Rectal smooth muscle tissue (tissue), 1 donor: ENCODE data around the gene TMEM253.

Experiments used
- H3K27ac ChIP-seq: one replicate; pipeline ENCODE4 v1.7.0; 2013; ENCODE audit warnings: low read depth, low read length, inconsistent platforms
- H3K27me3 ChIP-seq: one replicate; pipeline ENCODE4 v1.7.0; 2013; ENCODE audit warnings: low read length; ENCODE audit not compliant: control insufficient read depth, insufficient read depth
- H3K36me3 ChIP-seq: one replicate; pipeline ENCODE4 v1.7.0; 2013; ENCODE audit warnings: low read length; ENCODE audit not compliant: control insufficient read depth, insufficient read depth
- H3K4me1 ChIP-seq: one replicate; pipeline ENCODE4 v1.7.0; 2013; ENCODE audit warnings: low read length; ENCODE audit not compliant: control insufficient read depth, insufficient read depth
- H3K4me3 ChIP-seq: one replicate; pipeline ENCODE4 v1.7.0; 2013; ENCODE audit warnings: low read length
- H3K9ac ChIP-seq: one replicate; pipeline ENCODE4 v1.7.0; 2013; ENCODE audit warnings: low read length

TMEM253 gene

DNA sequence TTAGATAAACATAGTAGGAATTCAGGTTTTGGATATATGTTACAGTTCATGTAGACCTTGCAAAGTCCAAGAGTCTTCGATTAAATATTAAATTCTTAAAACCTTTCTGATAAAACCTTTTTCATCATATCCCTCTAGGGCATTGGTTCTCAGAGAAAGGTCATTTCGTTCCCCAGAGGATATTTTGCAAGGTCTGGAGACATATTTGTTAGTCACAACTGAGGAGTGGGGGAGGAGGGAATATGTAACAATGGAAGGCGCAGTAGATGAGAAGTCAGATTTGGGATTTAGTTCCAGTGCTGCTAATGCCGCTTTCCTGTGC is 5.3 kb downstream of the TMEM253 start:
- Histone ChIP-seq H3K36me3 (no peaks in the 10 kb centered on the region), H3K4me1 (peaks cover 15% of the 10 kb centered on the region), H3K4me3 (no peak overlapping the region), H3K27me3 (no peaks in the 10 kb centered on the region), H3K27ac (no peak overlapping the region), H3K9ac (peak overlapping the region; percentile 24)

DNA sequence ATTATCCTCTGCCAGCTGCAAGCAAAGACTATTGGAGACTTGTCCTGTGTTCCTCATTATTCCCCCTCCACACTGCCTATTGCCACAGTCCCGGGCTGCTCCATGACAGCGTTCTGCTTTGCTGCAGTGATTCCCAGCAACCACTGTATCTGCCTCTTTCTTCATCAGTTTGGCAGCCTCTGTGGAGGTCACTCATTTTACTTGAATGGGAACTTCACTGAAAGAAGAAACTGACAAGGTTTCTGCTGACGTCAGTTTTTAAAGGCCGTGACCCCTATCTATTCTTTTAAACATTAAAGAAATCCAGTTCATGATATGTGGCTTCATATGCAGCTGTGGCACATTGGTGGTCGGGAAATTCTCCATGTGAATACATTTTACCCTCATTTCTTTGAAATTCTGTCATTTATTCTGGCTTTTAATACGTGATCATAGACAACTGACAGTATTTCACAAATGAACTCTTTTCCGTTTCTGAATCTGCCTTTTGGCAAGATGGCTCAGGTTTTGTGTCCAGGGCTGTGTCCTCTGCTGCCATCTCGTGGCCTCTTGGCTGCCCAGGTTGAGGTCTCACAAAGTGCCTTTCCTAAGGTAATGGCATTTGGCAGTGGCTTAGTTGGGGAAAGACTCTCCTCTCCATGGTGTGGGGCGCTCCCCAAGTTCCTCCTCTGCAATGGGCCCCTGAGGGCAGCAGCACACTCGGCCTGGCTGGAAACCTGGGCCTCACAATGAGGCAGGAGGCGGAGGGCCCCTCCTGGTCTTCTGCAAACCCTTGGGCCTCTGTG is 5.8 kb downstream of the TMEM253 start:
- Histone ChIP-seq H3K27me3 (no peaks in the 10 kb centered on the region), H3K36me3 (no peaks in the 10 kb centered on the region), H3K27ac (no peak overlapping the region), H3K4me3 (peak overlapping the region; percentile 23), H3K9ac (peak overlapping the region; percentile 24), H3K4me1 (peaks cover 15% of the 10 kb centered on the region)

DNA sequence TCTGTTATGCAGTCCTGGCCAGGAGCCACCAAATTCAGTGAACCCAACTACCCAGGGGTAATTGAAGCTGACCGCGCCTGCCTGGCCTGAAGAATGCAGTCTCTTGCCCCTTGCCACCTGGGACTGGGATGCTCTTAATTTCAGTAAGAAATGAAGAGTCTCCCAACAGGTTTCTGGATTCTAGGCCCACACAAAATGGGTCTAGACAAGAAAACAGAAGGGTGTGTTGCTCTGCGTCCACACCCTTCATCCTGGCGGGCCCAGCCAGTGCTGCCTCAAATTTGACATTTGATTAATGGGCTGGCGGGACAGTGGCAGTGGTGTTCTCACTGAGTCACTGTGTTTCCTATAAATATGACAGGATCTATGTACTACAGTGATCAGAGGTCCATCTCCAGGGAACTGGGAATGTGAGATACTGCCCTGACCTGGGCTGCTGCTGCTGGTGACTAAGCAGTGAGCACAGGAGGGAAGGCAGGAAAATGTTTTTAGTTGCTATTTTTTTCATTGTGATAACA is 6.5 kb downstream of the TMEM253 start:
- no peak overlapping the region for H3K27ac ChIP-seq
- H3K9ac ChIP-seq = no peak overlapping the region
- no peaks in the 10 kb centered on the region for H3K36me3 ChIP-seq

DNA sequence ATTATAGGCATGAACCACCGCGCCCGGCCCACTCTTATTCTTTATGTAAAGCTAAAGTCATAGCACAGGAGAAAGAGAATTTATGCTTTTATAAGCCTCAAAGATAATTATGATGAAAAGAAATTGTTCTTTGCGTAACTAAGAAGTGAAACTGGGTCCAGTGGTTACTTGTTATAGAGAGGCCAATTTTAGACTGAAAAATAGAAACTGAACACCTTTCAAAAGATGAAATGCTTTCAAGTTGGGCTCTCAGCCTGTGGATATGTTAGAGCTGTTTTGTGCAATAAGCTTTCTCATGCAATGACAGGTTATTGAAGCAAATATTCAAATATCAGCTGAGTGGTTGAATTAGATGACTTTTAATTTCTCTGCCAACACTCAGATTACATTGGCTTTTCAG is 7.9 kb downstream of the TMEM253 start:
- Histone ChIP-seq H3K36me3 (no peaks in the 10 kb centered on the region), H3K27ac (no peak overlapping the region), H3K27me3 (no peaks in the 10 kb centered on the region)

More for the DNA sequence above, 6.5 kb downstream of the TMEM253 start:
- Histone ChIP-seq H3K4me3 (no peak overlapping the region), H3K4me1 (peaks cover 15% of the 10 kb centered on the region), H3K27me3 (no peaks in the 10 kb centered on the region)

DNA sequence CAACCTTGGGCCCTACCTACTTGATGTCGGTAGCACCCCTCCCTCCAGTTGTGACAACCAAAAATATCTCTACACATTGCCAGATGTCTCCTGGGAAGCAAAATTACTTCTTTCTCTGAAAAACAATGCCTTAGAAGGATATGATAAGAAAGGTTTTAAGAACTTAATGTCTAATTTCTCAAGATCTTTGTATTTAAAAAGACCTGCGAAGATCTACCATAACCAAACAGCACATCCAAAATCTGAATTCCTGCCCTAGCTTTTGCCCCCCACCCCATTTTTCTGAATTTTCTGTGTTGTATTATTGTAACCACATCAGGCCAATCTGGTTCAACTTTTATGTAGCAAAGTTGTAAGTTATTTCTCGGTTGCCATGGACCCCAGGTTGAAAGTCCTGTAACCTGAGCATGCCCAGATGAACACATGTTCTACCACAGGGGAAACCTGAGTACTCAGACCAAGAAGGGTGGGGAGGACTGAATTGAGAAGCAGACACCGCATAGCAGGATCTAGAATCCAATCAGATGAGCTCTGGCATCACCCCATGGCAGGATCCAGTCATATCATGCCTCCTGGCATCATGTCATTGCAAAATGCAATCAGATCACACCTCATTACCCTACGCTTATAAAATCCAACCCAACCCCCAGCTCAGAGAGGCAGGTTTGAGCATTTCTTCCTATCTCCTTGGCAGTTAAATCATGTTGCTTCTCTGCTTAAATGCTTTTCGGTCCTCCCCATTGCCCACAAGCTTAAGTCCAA is 8.7 kb downstream of the TMEM253 start:
- Histone ChIP-seq H3K36me3 (no peaks in the 10 kb centered on the region), H3K4me3 (no peak overlapping the region), H3K9ac (no peak overlapping the region), H3K27ac (no peak overlapping the region), H3K4me1 (peaks cover 6% of the 10 kb centered on the region), H3K27me3 (no peaks in the 10 kb centered on the region)

More for the DNA sequence above, 7.9 kb downstream of the TMEM253 start:
- peaks cover 9% of the 10 kb centered on the region for H3K4me1 ChIP-seq
- no peak overlapping the region for H3K4me3 ChIP-seq
- H3K9ac ChIP-seq = no peak overlapping the region

DNA sequence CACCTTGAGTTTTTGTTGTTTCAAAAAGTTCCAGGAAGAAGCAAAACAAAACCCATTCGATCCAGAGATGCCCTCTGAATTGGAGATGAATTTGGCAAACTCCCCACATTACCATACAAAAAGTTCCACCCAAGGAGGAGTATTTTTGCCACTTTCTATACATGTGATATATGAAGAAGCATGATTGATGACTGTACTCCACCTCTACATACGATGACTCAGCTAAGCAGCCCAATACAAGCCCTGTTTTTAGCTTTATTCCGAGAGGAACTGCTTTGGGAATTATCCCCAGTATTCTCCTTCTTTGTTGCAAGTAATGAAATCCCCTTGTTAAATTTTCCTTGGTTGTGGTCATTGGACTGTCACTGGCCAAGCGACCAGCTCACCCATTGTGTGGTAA is 11.4 kb downstream of the TMEM253 start:
- Histone ChIP-seq H3K4me3 (no peak overlapping the region), H3K27ac (no peak overlapping the region), H3K27me3 (no peaks in the 10 kb centered on the region), H3K4me1 (no peaks in the 10 kb centered on the region), H3K9ac (no peak overlapping the region), H3K36me3 (no peaks in the 10 kb centered on the region)

DNA sequence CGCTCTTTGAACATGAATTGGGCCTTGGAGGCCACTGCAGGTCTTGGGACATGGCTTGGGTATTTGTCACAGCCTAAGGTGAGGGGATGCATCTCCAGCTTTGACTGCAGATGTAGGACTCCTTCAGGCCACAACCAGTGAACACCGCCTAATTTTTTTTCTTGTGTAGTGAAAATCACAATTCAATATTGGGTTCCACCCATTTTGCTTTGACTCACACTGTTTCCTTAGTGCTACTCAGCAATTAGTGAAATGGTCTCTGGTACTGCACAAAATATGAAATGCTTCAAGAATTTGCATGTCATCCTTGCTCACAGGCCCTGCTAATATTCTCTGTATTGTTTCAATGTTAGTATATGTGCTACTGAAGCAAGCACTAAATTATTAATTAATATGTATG is 12.5 kb downstream of the TMEM253 start:
- H3K9ac ChIP-seq = no peak overlapping the region
- no peak overlapping the region for H3K27ac ChIP-seq
- no peak overlapping the region for H3K4me3 ChIP-seq
- H3K27me3 ChIP-seq = no peaks in the 10 kb centered on the region
- H3K36me3 ChIP-seq = no peaks in the 10 kb centered on the region
- no peaks in the 10 kb centered on the region for H3K4me1 ChIP-seq

DNA sequence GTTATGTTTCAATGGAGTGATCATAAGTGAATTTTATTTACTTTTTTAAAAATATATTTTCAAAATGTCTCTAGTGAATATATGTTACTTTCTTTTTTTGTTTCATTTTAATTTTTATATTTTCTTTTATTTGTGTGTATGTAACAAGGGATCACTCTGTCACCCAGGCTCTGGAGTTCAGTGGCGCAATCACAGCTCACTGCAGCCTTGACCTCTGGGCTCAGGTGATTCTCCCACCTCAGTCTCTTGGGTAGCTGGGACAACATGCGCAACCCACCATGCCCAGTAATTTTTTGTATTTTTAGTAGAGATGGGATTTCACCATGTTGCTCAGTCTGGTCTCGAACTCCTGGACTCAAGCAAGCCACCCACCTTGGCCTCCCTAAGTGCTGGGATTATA is 18.1 kb downstream of the TMEM253 start:
- Histone ChIP-seq H3K4me1 (no peaks in the 10 kb centered on the region), H3K4me3 (no peak overlapping the region), H3K36me3 (no peaks in the 10 kb centered on the region), H3K27me3 (no peaks in the 10 kb centered on the region), H3K9ac (no peak overlapping the region), H3K27ac (no peak overlapping the region)

DNA sequence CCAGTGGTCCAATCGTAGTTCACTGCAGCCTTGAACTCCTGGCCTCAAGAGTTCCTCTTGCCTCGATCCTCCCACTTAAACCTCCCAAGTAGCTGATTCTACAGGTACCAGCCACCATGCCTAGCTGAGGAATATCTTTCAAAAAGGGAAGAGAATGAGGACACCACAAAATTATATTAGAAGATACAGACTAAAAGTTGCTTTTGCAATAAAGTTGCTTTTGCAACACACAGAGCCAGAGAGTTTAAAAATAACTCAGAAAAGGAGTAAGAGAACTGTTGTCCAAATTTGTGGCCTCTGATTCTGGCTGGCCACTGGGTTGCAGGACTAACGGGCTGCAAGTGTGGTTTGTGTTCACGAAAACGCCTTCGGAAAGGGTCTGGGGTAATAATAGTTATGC is 19.8 kb downstream of the TMEM253 start:
- Histone ChIP-seq H3K4me3 (no peak overlapping the region), H3K27ac (no peak overlapping the region)

DNA sequence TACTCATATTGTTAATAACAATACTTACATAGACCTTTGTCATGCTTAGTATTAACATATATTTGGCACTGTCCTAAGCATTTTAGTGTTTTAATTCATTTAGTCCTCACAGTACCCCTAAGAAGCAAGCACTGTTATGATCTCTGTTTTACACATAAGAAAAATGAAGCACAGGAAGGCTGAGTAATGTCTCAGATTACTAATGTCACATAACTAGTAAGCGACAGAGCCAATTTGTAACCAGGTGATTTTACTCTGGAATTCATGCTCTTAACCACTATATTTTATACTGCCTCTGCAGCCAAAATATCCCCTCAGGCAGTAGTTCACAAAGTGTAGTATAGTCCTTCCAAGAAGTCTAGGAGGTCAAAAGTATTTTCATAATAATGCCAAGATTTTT is 20.3 kb downstream of the TMEM253 start:
- Histone ChIP-seq H3K4me1 (no peaks in the 10 kb centered on the region), H3K36me3 (no peaks in the 10 kb centered on the region), H3K27ac (no peak overlapping the region), H3K27me3 (no peaks in the 10 kb centered on the region), H3K4me3 (no peak overlapping the region), H3K9ac (no peak overlapping the region)

More for the DNA sequence above, 19.8 kb downstream of the TMEM253 start:
- Histone ChIP-seq H3K36me3 (no peaks in the 10 kb centered on the region), H3K4me1 (no peaks in the 10 kb centered on the region), H3K9ac (no peak overlapping the region), H3K27me3 (no peaks in the 10 kb centered on the region)

DNA sequence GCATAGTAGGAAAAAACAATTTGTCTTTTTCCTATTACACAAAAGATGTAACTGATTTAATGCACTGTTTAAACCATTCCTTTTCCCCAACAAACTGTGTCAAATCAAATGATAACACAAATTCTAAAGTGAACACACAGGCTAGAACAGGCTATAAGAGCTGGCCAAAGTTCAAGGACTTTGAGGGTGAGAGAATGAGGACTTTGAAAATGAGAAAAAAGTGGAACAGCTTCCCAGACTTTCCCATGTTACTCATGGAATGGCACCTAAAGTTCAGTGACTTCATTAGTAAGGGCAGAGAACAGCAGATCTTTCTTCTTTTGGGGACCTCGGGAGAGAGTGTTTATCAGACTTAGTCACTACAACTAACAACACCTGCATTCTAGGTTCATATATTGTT is 22.6 kb downstream of the TMEM253 start:
- no peaks in the 10 kb centered on the region for H3K27me3 ChIP-seq
- no peaks in the 10 kb centered on the region for H3K36me3 ChIP-seq
- H3K4me1 ChIP-seq = no peaks in the 10 kb centered on the region
- no peak overlapping the region for H3K9ac ChIP-seq
- no peak overlapping the region for H3K27ac ChIP-seq
- H3K4me3 ChIP-seq = no peak overlapping the region

DNA sequence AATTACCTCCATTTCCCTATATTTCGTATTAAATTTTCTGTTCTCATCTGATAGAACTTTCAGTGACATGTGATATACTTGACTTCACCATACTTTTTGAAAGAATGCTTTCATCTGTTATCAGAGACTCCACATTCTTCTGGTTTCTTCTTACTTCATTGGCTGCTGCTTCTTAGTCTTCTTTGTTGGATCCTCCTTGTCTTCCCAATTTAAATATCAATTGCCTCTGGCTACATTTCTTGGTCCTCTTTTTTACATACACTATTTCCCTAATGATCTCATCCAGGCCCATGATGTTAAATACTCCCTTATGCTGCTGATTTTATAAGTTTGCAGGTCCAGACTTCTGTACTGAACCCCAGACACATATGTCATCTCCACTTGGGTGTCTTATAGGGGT is 33.0 kb downstream of the TMEM253 start:
- H3K27me3 ChIP-seq = no peaks in the 10 kb centered on the region
- no peak overlapping the region for H3K27ac ChIP-seq
- no peak overlapping the region for H3K9ac ChIP-seq
- H3K4me1 ChIP-seq = no peaks in the 10 kb centered on the region
- H3K4me3 ChIP-seq = no peak overlapping the region
- no peaks in the 10 kb centered on the region for H3K36me3 ChIP-seq
